Endodermal cell (in vitro differentiated cells): ENCODE results near the gene CDPF1. TPM values are rescaled to one million over a fixed set of nuclear protein-coding genes. Genes with fewer than 3 reads are reported as not detected.

Source experiments
- DNase-seq: peaks from one replicate; pipeline ENCODE4 v3.0.0-alpha.2; 2017
- H3K27ac ChIP-seq: 2 replicates; pipeline ENCODE4 v1.5.1; 2013; ENCODE audit warnings: mild to moderate bottlenecking, low read depth, low read length, moderate library complexity
- H3K27me3 ChIP-seq: 2 replicates; pipeline ENCODE4 v1.6.1; 2013; ENCODE audit warnings: mild to moderate bottlenecking, low read length, moderate library complexity; ENCODE audit not compliant: insufficient read depth, control insufficient read depth, poor library complexity, severe bottlenecking
- H3K36me3 ChIP-seq: 2 replicates; pipeline ENCODE4 v1.7.0; 2013; ENCODE audit warnings: mild to moderate bottlenecking, low read length, moderate library complexity; ENCODE audit not compliant: control insufficient read depth, insufficient read depth
- H3K4me1 ChIP-seq: one replicate; pipeline ENCODE4 v1.7.0; 2013; ENCODE audit warnings: low read length; ENCODE audit not compliant: control insufficient read depth, insufficient read depth
- H3K4me3 ChIP-seq: 2 replicates; pipeline ENCODE4 v1.5.1; 2013; ENCODE audit warnings: mild to moderate bottlenecking, low read length, moderate library complexity
- H3K9ac ChIP-seq: 2 replicates; pipeline ENCODE4 v1.6.1; 2013; ENCODE audit warnings: mild to moderate bottlenecking, low read length, moderate library complexity; ENCODE audit not compliant: poor library complexity, severe bottlenecking; ENCODE audit errors: extremely low read depth
- H3K9me3 ChIP-seq: 2 replicates; pipeline ENCODE4 v1.6.1; 2013; ENCODE audit warnings: mild to moderate bottlenecking, low read length, moderate library complexity; ENCODE audit not compliant: control insufficient read depth
- H3K27ac Mint-ChIP-seq: 2 replicates; pipeline ENCODE4 v1.8.0; 2020; ENCODE audit warnings: mixed read lengths
- H3K27me3 Mint-ChIP-seq: 2 replicates; pipeline ENCODE4 v1.8.0; 2021; ENCODE audit warnings: mild to moderate bottlenecking, mixed read lengths; ENCODE audit not compliant: insufficient read depth
- H3K36me3 Mint-ChIP-seq: 2 replicates; pipeline ENCODE4 v1.8.0; 2020; ENCODE audit warnings: low read depth, mixed read lengths
- H3K4me1 Mint-ChIP-seq: 2 replicates; pipeline ENCODE4 v1.8.0; 2020; ENCODE audit warnings: mixed read lengths
- H3K4me3 Mint-ChIP-seq: 2 replicates; pipeline ENCODE4 v1.8.0; 2020; ENCODE audit warnings: mild to moderate bottlenecking, moderate library complexity, mixed read lengths
- H3K9me3 Mint-ChIP-seq: 2 replicates; pipeline ENCODE4 v1.8.0; 2020; ENCODE audit warnings: mild to moderate bottlenecking, mixed read lengths
- CTCF ChIP-seq: fragments of 200-600 bp; sonication (generic); conservative IDR thresholded peaks from 2 replicates; pipeline ENCODE4 v1.5.0; 2021; ENCODE audit warnings: antibody characterized with exemption, mild to moderate bottlenecking
- WGBS, 2 experiments: methylation state at CpG; one replicate each; pipeline versions ENCODE4 v1.1.5 to v1.1.7; 2013; ENCODE audit warnings: missing lambda C conversion rate in 2 of 2, mixed read lengths in 1 of 2; ENCODE audit not compliant: insufficient coverage in 1 of 2, insufficient read length in 1 of 2; 5-methylcytosine and 5-hydroxymethylcytosine counted together
- total RNA-seq, 2 donors: library from RNA; stranded (reverse); fragmentation: NEBNext Ultra II Directional in 1 of 2; extraction: Animal tissue kit (Norgen Biotek cat#: 25700) in 1 of 2; gene quantifications; 2 replicates in 1 of 2; 3 replicates in 1 of 2; pipeline ENCODE4 v1.2.1, GENCODE V29; 2021

The CDPF1 gene
- total RNA-seq, 2 donors from 2014 or later: 11.3 to 15.1 TPM

- WGBS, 2 experiments: 67 to 92% methylated on average over 1 to 7 of the region's 7 CpGs
- Mint-ChIP-seq H3K27ac (no peak overlapping the region), H3K4me3 (no peak overlapping the region), H3K36me3 (peaks cover 19% of the 10 kb centered on the region), H3K9me3 (no peaks in the 10 kb centered on the region), H3K4me1 (no peaks in the 10 kb centered on the region), H3K27me3 (no peaks in the 10 kb centered on the region)
- Histone ChIP-seq H3K27me3 (no peaks in the 10 kb centered on the region), H3K27ac (no peak overlapping the region), H3K36me3 (no peaks in the 10 kb centered on the region), H3K9ac (no peak overlapping the region), H3K9me3 (no peaks in the 10 kb centered on the region), H3K4me1 (no peaks in the 10 kb centered on the region), H3K4me3 (no peak overlapping the region)
- no peak for TF ChIP-seq CTCF
- DNase-seq: no peak
Observed at GRCh38 chr22:46225631-46226030, 24.5 kb downstream of the CDPF1 start.

GRCh38 chr22:46224898-46225290 lies 25.2 kb downstream of the CDPF1 start:
- no peak overlapping the region for H3K4me3 Mint-ChIP-seq
- TF ChIP-seq CTCF: no peak
- no peak overlapping the region for H3K27ac ChIP-seq
- no peaks in the 10 kb centered on the region for H3K9me3 ChIP-seq
- H3K4me1 Mint-ChIP-seq: no peaks in the 10 kb centered on the region
- WGBS, 2 experiments: 77 to 84% methylated on average over 8 to 10 of the region's 10 CpGs
- H3K27ac Mint-ChIP-seq: no peak overlapping the region
- no peaks in the 10 kb centered on the region for H3K36me3 ChIP-seq
- H3K27me3 ChIP-seq: no peaks in the 10 kb centered on the region
- H3K27me3 Mint-ChIP-seq: no peaks in the 10 kb centered on the region
- no peaks in the 10 kb centered on the region for H3K9me3 Mint-ChIP-seq
- no peak for DNase-seq
- H3K36me3 Mint-ChIP-seq: peaks cover 24% of the 10 kb centered on the region
- no peaks in the 10 kb centered on the region for H3K4me1 ChIP-seq
- H3K4me3 ChIP-seq: no peak overlapping the region
- no peak overlapping the region for H3K9ac ChIP-seq

- TF ChIP-seq CTCF: no peak
- Mint-ChIP-seq H3K9me3 (no peaks in the 10 kb centered on the region), H3K4me1 (no peaks in the 10 kb centered on the region), H3K27ac (no peak overlapping the region), H3K4me3 (no peak overlapping the region), H3K36me3 (peaks cover 30% of the 10 kb centered on the region), H3K27me3 (no peaks in the 10 kb centered on the region)
- Histone ChIP-seq H3K4me1 (no peaks in the 10 kb centered on the region), H3K4me3 (no peak overlapping the region), H3K27me3 (no peaks in the 10 kb centered on the region), H3K36me3 (no peaks in the 10 kb centered on the region), H3K27ac (no peak overlapping the region), H3K9me3 (no peaks in the 10 kb centered on the region), H3K9ac (no peak overlapping the region)
- 91 to 92% methylated on average over 18 to 23 of the region's 23 CpGs for WGBS, 2 experiments
- no peak for DNase-seq
Observed at GRCh38 chr22:46224044-46224897, 25.8 kb downstream of the CDPF1 start.
